Inflammatory macrophage treated with lipopolysaccharide for 4 hours (primary cell): Measurements from ENCODE around the gene SH3RF2.

Source experiments
- DNase-seq: peaks from one replicate; pipeline ENCODE4 v3.0.0-alpha.2; 2020

Gene SH3RF2

GRCh38 chr5:146051678-146052077 is 115.3 kb downstream of the SH3RF2 start:
- DNase-seq: no peak

- DNase-seq: no peak
Measured at GRCh38 chr5:146052780-146053179, 116.4 kb downstream of the SH3RF2 start.

- DNase-seq: no peak
Measured at GRCh38 chr5:146055432-146055831, 119.1 kb downstream of the SH3RF2 start.

- DNase-seq: no peak
Measured at GRCh38 chr5:146059460-146060220, 123.3 kb downstream of the SH3RF2 start.

GRCh38 chr5:146060221-146060585 is 123.8 kb downstream of the SH3RF2 start:
- DNase-seq: no peak

GRCh38 chr5:146066968-146067367 is 130.6 kb downstream of the SH3RF2 start:
- no peak for DNase-seq

- no peak for DNase-seq
Measured at GRCh38 chr5:146068206-146068605, 131.8 kb downstream of the SH3RF2 start.

GRCh38 chr5:146068977-146069779 is 132.8 kb downstream of the SH3RF2 start:
- DNase-seq: no peak

- DNase-seq: no peak
Measured at GRCh38 chr5:146069780-146070099, 133.4 kb downstream of the SH3RF2 start.

GRCh38 chr5:146070746-146071145 is 134.4 kb downstream of the SH3RF2 start:
- no peak for DNase-seq

GRCh38 chr5:146071171-146071570 is 134.8 kb downstream of the SH3RF2 start:
- DNase-seq: no peak

- DNase-seq: no peak
Measured at GRCh38 chr5:146072595-146072994, 136.2 kb downstream of the SH3RF2 start.

GRCh38 chr5:146073239-146073900 is 137.0 kb downstream of the SH3RF2 start:
- DNase-seq: no peak

- peak; percentile 30 for DNase-seq
Measured at GRCh38 chr5:146076028-146076427, 139.7 kb downstream of the SH3RF2 start.

- DNase-seq: no peak
Measured at GRCh38 chr5:146076455-146076854, 140.1 kb downstream of the SH3RF2 start.

- no peak for DNase-seq
Measured at GRCh38 chr5:146078566-146078965, 142.2 kb downstream of the SH3RF2 start.

GRCh38 chr5:146079695-146080373 is 143.5 kb downstream of the SH3RF2 start:
- DNase-seq: no peak

- DNase-seq: no peak
Measured at GRCh38 chr5:146081556-146081955, 145.2 kb downstream of the SH3RF2 start.

GRCh38 chr5:146082798-146083197 is 146.4 kb downstream of the SH3RF2 start:
- DNase-seq: no peak

GRCh38 chr5:146084376-146084775 is 148.0 kb downstream of the SH3RF2 start:
- DNase-seq: no peak

- DNase-seq: no peak
Measured at GRCh38 chr5:146088098-146088497, 151.7 kb downstream of the SH3RF2 start.

- no peak for DNase-seq
Measured at GRCh38 chr5:146089287-146089686, 152.9 kb downstream of the SH3RF2 start.

- DNase-seq: no peak
Measured at GRCh38 chr5:146091881-146092280, 155.5 kb downstream of the SH3RF2 start.
